H7 (cell line): ENCODE measurements around the gene ZNF438. TPM values are rescaled to one million over a fixed set of nuclear protein-coding genes. Genes with fewer than 3 reads are reported as not detected.
"Not testable (repeated sequence)": the region's sequence is repeated elsewhere in the genome, so short reads cannot be mapped to it uniquely, and the experiment has no call there.

ENCODE experiments used
- DNase-seq: peaks from one replicate; pipeline ENCODE4 v3.0.0; 2012
- H3K27me3 ChIP-seq: 2 replicates; pipeline ENCODE4 v1.6.0; 2011; ENCODE audit warnings: mild to moderate bottlenecking, low read length; ENCODE audit not compliant: control insufficient read depth, insufficient read depth
- H3K36me3 ChIP-seq: replicated peaks from 2 replicates; pipeline ENCODE4 v1.5.1; 2011; ENCODE audit warnings: low read length; ENCODE audit not compliant: control insufficient read depth, insufficient read depth
- H3K4me3 ChIP-seq: 2 replicates; pipeline ENCODE4 v1.5.1; 2011; ENCODE audit warnings: low read depth, mild to moderate bottlenecking, control low read depth, low read length, moderate library complexity; ENCODE audit not compliant: insufficient read depth
- total RNA-seq: library from RNA; depleted of rRNA; stranded (reverse); fragments of >200 nt; shearing (Covaris generic); gene quantifications from 2 replicates; pipeline ENCODE4 v1.2.3, GENCODE V29; 2014

The ZNF438 gene
- total RNA-seq, 1 experiment from 2014 or later = 2.3 TPM

DNA sequence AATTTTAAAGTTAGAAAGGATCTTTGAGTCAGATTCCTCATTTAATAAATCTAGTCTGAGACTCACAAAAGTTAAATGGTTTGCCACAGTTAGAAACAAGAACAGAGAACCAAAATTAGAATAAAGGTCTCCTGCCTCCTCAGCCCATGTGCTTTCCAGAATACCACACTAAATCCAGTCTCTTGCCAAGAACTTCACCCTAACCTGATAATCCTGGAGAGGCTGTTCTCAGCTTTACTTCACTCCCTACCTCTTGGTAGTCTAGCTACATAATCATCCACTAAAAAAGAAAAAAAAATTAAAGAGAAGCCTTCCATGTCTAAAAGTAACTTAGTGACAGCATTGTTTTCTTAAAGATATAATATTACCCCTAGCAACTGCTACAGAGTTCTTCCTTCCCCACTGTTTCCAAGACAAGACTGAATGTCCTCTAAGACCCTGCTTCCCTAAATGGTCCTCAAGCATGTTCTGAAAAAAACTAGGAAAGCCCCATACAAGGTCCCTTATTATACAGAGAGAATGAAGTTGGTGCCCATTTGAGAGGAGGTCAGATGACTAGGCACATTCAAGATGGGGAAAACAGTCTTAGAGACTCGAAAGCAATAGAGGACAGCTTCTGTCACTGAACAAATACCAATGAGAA, 56.8 kb downstream of the ZNF438 start:
- no peaks in the 10 kb centered on the region for H3K27me3 ChIP-seq
- no peak overlapping the region for H3K4me3 ChIP-seq
- no peak for DNase-seq
- no peaks in the 10 kb centered on the region for H3K36me3 ChIP-seq

DNA sequence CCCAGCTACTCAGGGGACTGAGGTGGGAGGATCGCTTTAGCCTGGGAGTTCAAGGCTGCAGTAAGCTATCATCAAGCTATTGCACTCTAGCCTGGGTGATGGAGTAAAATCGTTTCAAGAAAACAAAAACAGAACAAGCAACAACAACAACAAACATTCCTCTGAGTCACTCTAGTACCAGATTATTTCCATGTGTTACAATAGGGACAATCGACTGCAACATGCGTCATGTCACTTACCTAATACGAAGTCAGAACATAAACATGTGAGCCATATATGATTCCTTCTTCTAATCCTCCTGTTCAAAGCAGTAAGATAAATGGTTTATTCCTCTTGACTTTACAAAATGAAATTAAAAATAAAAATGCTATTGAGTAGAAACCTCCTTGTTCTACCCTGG, 57.3 kb downstream of the ZNF438 start:
- H3K27me3 ChIP-seq = no peaks in the 10 kb centered on the region
- H3K36me3 ChIP-seq = no peaks in the 10 kb centered on the region
- no peak for DNase-seq
- no peak overlapping the region for H3K4me3 ChIP-seq

DNA sequence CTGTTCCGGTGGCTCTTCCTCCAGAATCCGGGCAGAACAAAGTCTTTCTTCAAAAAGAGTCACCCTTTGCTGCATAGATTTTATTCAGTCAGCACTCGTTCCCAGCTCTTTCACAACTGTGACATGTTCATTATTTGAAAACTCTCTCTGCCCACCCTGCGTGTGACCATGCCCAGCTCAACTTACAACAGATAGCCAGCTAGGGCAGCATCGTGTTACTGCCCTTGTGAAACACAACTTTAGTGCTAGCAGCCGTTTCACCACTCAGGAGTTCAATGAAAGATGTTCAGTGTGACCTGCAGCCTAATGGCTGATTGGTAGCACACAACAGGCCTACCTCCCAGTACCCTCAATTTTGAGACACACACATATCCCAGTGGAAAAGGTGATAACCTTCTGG, 57.9 kb downstream of the ZNF438 start:
- H3K27me3 ChIP-seq = no peaks in the 10 kb centered on the region
- no peak overlapping the region for H3K4me3 ChIP-seq
- no peaks in the 10 kb centered on the region for H3K36me3 ChIP-seq
- DNase-seq = no peak

DNA sequence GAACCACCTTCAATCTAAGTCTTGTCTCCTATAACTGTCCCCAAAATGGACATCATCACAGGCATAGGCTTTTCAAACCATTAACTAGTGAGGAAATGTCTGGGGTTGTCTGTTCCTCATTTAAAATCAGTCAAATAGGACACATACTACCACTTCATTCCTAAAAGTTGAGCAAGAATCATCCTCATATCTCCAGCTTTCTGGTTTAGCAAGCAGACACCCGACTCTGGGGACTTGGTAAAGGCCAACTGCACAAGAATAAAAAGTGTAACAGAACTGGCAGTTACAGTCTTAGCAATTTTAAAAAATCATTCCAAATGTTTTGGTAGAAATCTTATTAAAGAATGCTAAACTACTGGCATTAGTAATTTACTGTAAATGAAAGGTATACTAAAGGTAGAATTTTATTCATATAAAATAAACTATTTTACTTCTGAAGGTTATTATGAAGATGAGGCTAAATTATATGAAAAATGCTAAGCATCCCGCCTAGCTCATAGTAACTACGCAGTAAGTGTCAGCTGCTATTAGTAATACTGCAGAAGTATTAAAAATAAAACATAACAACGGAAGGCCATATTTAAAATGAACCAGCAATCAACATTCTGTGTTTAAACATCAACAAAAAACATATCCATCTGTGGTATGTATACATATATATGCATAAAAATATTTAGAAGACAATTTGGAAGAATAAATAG, 60.8 kb downstream of the ZNF438 start:
- no peak overlapping the region for H3K4me3 ChIP-seq
- DNase-seq = no peak
- no peaks in the 10 kb centered on the region for H3K36me3 ChIP-seq
- H3K27me3 ChIP-seq = no peaks in the 10 kb centered on the region

DNA sequence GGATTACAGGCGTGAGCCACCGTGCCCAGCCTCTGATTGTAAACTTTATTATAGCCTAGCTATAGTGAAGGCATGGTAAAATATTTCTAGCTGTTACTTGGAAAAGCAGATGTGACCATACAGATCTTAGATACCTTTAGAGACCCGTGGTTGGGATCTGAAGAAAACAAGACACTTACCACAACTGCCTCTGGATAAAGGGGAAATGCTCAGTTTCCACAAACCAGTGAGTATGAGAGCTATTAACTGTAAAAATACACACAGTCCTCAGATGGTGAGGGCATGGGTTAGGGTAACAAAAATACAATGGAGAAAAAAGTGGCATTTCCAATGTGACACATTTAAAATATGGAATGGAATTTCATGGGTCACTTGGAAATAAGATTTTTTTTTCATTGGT, 63.0 kb downstream of the ZNF438 start:
- no peak for DNase-seq
- no peak overlapping the region for H3K4me3 ChIP-seq
- H3K36me3 ChIP-seq = no peaks in the 10 kb centered on the region
- H3K27me3 ChIP-seq = no peaks in the 10 kb centered on the region

DNA sequence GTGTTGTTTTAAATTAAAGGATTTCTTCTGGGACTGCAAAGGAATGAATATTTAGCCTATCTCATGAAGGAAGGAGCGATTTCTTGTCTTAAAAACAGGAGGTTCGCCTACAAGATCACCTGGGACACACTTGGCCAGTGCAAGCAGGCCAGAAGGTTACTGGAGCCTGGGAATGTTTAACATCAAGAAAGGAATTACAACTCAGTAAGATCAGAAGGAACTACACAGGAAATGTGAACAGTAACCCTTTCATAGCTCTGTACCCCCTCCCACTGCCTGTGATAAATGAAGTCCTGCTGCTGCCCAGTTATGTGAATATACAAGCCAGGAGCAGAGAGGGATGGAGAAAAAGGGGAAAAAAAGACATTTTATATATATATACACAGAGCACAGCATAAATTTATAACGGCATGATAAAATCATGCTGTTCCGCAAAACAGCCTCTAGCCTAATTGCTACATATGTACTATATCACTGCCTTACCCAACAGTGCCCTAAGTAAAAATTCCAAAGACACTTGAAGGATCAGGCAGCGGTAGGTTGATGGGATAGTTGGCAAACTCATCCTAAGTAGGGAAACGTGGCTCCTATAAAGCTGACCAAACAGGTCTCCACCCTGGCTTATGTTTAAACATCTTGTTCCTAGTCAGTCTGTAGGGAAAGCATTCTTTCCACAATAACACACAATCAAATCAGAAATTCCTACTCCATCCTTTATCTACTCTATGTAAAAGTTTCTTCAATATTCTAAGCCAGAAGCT, 63.8 kb downstream of the ZNF438 start:
- no peaks in the 10 kb centered on the region for H3K27me3 ChIP-seq
- H3K4me3 ChIP-seq = no peak overlapping the region
- no peaks in the 10 kb centered on the region for H3K36me3 ChIP-seq
- no peak for DNase-seq

DNA sequence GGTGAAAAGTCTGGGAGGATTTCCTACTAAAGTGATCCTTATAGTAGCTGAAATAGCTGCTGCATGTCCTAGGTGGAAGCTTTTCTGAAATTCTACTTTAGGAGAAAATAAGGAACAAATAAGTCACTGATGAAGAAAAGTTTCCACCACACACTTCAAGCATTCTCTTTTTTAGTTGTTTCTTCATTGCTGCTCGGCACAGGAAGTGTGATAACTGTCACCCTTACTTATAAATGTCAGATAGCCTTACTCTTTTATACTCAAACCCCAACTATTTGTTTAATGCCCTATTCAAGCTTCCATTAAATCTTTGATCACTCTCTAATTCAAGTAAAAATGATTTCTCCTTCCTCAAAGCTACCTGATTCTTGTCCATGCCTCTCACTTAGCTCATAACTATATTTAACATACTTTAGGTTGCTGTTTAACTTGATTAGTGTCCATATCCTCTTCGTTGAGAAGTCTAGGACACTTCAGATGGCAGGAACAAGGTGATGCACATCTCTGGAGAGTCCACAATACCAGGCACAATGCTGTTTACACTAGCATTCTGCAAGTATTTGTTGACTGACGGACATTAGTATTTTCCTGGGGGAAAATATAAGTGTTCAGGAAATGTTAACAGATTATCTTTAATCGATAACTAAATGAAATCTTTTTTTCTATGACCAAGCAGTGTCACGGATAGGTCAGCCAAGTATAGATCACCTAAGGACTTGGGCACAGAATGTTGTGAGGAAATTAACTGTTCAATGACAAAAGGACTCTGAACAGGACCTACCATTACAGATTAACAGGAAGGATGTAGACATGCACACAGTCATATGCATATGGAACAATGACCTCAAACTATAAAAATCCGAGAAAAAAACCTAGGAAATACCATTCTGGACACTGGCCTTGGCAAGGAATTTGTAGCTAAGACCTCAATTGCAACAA, 67.4 kb downstream of the ZNF438 start:
- H3K27me3 ChIP-seq = no peaks in the 10 kb centered on the region
- DNase-seq = no peak
- no peak overlapping the region for H3K4me3 ChIP-seq
- no peaks in the 10 kb centered on the region for H3K36me3 ChIP-seq

DNA sequence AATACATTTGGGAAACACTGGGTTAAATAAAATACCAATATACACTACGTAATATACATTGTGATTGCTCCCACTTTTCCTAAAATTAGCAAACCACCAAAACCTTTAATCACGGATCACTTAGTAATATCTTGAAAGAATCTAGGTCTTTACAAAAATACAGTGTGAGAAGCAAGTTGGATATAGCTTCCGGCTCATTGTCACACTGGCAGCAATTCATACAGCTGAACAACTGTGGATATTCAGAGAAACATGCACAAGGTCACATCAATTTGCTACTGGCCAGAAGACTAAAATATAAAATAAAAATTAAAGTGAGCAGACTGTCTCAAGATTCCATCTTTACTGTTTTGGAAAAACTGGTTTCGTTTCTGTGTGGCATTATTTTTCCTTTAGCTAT, 69.1 kb downstream of the ZNF438 start:
- H3K36me3 ChIP-seq = no peaks in the 10 kb centered on the region
- no peak for DNase-seq
- no peaks in the 10 kb centered on the region for H3K27me3 ChIP-seq
- H3K4me3 ChIP-seq = no peak overlapping the region

DNA sequence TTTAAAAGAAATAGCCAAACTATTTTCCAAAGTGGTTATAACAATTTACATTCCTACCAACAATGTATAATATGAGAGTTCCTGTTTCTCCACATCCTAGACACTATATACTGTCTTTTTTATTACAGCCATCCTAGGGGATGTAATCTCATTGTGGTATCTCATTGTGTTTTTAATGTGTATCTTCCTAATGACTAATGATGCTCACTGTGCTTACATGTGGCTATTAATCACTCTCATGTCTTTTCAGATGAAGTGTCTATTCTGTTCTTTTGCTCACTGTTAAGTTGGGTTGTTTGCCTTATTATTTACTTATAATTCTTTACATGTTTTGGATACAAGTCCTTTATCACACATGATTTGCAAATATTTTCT, 71.8 kb downstream of the ZNF438 start:
- H3K27me3 ChIP-seq = no peaks in the 10 kb centered on the region
- no peaks in the 10 kb centered on the region for H3K36me3 ChIP-seq
- no peak overlapping the region for H3K4me3 ChIP-seq

DNA sequence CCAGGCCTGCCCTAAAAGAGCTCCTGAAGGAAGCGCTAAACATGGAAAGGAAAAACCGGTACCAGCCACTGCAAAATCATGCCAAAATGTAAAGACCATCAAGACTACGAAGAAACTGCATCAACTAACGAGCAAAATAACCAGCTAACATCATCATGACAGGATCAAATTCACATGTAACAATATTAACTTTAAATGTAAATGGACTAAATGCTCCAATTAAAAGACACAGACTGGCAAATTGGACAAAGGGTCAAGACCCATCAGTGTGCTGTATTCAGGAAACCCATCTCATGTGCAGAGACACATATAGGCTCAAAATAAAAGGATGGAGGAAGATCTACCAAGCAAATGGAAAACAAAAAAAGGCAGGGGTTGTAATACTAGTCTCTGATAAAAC, 82.4 kb downstream of the ZNF438 start:
- not testable (repeated sequence) for H3K27me3 ChIP-seq, DNase-seq, H3K4me3 ChIP-seq, H3K36me3 ChIP-seq

More for the DNA sequence above, 71.8 kb downstream of the ZNF438 start:
- DNase-seq = no peak

DNA sequence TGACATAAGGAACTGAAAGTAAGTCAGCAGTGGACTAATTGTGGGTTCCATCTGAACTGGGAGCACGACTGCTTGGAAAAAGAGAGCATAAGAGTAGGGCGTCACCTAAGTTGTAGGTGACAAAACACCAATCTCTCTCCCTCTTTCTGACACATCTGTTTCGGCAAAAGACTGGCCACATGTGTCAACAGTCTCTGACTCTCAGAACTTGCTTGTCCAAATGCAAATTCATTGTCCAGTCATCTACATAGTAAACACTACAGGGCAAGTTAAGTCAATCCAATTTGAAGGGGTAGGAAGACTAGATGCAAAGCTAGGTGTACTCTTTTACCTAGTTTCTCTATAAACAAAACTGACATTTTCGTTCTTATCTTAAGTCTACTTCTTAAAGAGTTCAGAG, 87.7 kb downstream of the ZNF438 start:
- DNase-seq = no peak
- H3K36me3 ChIP-seq = no peaks in the 10 kb centered on the region
- H3K4me3 ChIP-seq = no peak overlapping the region
- H3K27me3 ChIP-seq = no peaks in the 10 kb centered on the region

DNA sequence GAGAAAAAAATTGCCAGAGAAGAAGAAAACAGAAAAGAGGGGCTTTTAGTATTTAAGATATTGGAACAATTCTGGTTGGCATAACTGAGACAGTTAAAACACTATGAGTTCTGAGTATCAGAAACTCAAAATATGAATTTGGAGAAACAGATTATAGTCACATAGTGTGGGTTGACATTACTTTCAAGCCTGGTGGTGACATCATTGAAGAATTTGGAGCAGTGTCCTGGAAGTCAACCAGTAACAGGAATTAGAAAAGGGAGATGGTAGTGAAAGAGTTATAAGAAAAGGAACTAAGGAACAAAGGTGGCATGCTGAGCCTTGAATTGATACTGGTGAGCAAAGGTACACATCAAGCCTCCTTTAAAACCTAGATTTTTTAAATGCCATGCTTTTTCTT, 88.2 kb downstream of the ZNF438 start:
- Histone ChIP-seq H3K27me3 (no peaks in the 10 kb centered on the region), H3K36me3 (no peaks in the 10 kb centered on the region), H3K4me3 (no peak overlapping the region)
- DNase-seq = no peak

DNA sequence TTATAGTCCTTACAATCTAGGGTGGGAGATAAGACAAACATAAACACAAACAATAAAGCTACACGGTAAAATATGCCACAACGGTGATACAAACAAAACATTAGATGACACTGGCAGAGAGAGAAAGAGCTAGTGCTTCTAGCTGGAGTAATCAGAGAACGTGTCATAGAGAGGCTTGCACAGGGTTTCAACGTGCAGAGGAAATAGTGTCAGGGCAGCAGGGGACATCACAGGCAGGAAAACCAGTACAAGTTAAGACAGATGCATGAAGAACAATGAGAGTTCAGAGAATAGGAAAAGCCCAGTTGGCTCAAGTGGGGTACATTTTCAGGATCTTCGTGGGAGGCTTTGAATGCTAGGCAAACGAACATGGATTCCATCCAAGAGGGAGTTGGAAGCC, 91.4 kb downstream of the ZNF438 start:
- Histone ChIP-seq H3K36me3 (no peaks in the 10 kb centered on the region), H3K4me3 (no peak overlapping the region), H3K27me3 (no peaks in the 10 kb centered on the region)
- DNase-seq = no peak

DNA sequence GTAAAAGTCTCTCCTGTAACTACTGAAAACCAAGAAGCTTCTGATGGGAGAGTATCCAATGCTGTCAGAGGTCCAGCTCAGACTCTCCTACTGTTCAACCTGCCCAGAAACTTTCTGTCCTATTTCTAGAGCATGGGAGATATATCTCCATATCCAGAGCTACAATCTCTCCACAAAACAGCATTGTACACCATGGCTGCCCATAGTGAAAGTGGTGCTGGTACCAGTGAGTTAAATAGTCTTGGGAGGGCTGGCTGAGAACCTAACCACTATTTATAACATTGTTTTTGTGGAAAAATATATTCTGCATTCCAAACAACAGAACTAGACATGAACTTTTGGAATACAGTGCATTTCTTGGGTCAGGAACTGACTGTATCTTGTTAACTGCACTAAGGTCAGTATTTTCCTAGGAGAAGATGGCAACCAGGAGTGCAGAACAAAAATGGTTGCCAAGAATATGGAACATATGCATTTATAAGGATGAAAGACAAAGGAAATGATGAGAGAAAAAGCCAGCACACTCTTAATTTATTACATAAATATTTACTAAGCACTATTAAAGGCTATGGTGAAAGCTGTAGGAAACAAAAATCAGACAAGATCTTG, 91.9 kb downstream of the ZNF438 start:
- no peaks in the 10 kb centered on the region for H3K27me3 ChIP-seq
- no peak overlapping the region for H3K4me3 ChIP-seq
- DNase-seq = no peak
- no peaks in the 10 kb centered on the region for H3K36me3 ChIP-seq
